CD4-positive, alpha-beta T cell treated with Interleukin-21 for 1 hour (primary cell): ENCODE results near the gene GLYATL1.
"Not testable (repeated sequence)": the region's sequence is repeated elsewhere in the genome, so short reads cannot be mapped to it uniquely, and the experiment has no call there.

Experiments used
- DNase-seq: peaks from one replicate; pipeline ENCODE4 v3.0.0-alpha.2; 2020

GLYATL1 gene

GRCh38 chr11:58999291-58999680 is 60.0 kb downstream of the GLYATL1 start:
- peak; percentile 4 for DNase-seq

DNA sequence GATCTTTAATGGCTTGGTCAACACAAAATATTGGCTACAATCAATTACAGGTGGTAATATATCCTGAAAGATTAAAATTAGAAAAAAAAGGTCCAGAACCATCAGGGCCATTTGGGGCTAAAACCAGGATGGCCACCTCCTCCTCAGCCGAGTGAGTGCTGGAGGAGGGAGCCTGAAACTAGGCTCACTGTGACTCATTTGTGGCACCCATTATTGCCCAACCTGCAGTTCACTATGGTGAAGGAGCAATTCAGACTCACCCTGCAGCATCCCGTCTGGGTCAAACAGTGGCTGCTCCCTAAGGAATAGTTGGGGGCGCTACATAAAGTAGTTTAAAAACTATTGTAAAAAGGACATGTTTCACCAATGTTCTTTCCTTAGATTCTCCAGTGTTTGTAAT is 60.7 kb downstream of the GLYATL1 start:
- no peak for DNase-seq

GRCh38 chr11:59002006-59002405 is 62.7 kb downstream of the GLYATL1 start:
- not testable (repeated sequence) for DNase-seq
